ENCODE measurements around the gene TM9SF2.

Gene TM9SF2

DNA sequence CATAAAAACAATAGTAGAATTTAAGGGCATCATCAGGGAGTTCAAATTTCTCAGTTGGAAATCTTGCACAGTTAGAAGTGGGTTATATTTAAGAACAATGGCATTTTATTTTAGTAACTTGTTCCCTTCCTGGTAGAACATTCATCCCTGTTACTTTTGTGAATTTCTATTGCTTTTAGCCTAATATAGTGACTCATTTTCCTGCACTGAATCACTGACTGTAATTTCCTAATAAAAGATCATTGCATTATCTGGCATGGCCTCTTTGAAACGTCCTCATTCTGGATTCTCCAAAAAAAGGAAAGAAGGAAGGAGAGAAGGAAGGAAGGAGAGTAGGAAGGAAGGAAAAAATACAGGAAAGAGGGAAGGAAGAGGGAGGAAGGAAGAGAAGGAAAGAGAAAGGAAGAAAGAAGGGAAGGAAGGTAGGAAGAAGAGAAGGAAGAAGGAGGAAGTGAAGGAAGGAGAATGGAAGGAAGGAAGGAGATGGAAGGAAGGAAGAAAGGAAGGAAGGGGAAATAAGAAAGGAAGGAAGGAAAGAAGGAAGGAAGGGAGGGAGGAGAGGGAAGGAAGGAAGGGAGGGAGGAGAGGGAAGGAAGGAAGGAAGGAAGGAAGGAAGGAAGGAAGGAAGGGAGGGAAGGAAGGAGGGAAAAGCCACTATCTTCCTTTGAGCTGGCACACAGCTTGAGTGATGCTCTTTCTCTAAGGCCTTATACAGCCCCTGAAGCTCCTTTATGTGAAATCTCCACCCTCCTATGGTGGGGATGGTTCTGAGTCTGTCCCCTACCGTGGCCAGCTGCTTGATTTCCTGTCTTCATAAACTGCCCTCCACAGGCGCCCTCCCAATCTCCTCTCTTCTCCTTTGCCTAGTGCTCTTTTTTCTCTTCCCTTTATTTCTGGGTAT, 29.8 kb upstream of the TM9SF2 start:
- Mint-ChIP-seq H3K4me1 (no peaks in the 10 kb centered on the region), H3K27ac (no peak overlapping the region), H3K36me3 (ENCODE audit: low read depth) (no peaks in the 10 kb centered on the region), H3K9me3 (peaks cover 4% of the 10 kb centered on the region), H3K27me3 (ENCODE audit: low read depth) (peaks cover 4% of the 10 kb centered on the region), H3K4me3 (no peak overlapping the region)
- TF ChIP-seq, protein P1, sequence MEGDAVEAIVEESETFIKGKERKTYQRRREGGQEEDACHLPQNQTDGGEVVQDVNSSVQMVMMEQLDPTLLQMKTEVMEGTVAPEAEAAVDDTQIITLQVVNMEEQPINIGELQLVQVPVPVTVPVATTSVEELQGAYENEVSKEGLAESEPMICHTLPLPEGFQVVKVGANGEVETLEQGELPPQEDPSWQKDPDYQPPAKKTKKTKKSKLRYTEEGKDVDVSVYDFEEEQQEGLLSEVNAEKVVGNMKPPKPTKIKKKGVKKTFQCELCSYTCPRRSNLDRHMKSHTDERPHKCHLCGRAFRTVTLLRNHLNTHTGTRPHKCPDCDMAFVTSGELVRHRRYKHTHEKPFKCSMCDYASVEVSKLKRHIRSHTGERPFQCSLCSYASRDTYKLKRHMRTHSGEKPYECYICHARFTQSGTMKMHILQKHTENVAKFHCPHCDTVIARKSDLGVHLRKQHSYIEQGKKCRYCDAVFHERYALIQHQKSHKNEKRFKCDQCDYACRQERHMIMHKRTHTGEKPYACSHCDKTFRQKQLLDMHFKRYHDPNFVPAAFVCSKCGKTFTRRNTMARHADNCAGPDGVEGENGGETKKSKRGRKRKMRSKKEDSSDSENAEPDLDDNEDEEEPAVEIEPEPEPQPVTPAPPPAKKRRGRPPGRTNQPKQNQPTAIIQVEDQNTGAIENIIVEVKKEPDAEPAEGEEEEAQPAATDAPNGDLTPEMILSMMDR (IDR thresholded peaks at IDR 0.05; ENCODE audit: unreplicated experiment in 3 of 3), result no peak

DNA sequence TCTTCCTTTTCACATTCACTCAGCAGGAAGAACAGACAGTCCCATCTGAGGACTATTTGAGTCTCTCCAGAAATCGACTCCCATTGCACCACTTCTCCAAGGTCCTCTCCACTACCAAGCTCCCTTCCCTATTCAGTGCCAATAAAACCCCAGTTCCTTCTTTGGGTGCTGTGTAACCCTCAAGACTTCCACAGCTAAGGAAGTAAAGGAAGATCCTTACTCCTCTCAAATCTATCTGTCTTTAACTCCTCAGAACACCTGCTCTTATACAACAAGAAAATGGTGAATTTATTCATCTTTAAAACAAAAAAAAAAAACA, 29.2 kb upstream of the TM9SF2 start:
- no peaks in the 10 kb centered on the region for H3K36me3 Mint-ChIP-seq (ENCODE audit: low read depth)
- no peaks in the 10 kb centered on the region for H3K4me1 Mint-ChIP-seq
- TF ChIP-seq, protein P1 (IDR thresholded peaks at IDR 0.05; ENCODE audit: unreplicated experiment in 3 of 3), result no peak

DNA sequence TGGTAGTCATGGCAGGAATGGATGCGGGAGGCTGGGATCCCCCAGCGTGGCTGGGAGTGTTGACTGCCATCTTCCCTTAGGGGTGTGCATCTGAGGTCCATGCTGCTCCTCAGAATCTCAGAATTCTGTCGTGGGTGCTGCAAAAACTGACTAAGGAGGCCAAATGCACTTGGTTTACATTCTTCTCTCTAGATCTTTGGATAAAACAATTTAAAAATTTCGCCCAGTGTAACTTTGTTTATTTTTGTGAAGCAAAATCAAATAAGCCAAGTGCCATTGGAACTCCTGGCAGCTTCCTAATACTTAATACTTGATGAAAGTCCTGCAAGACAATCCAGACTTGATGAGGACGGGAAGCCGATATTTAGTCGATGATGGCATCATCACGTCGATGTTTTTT, 27.8 kb upstream of the TM9SF2 start:
- Mint-ChIP-seq H3K36me3 (ENCODE audit: low read depth) (no peaks in the 10 kb centered on the region), H3K4me3 (no peak overlapping the region), H3K9me3 (peaks cover 4% of the 10 kb centered on the region), H3K4me1 (no peaks in the 10 kb centered on the region), H3K27ac (no peak overlapping the region), H3K27me3 (ENCODE audit: low read depth) (peaks cover 4% of the 10 kb centered on the region)
- TF ChIP-seq, protein P1 (IDR thresholded peaks at IDR 0.05; ENCODE audit: unreplicated experiment in 3 of 3), result no peak

More for the DNA sequence above, 29.2 kb upstream of the TM9SF2 start:
- H3K27me3 Mint-ChIP-seq (ENCODE audit: low read depth), result peaks cover 4% of the 10 kb centered on the region
- no peak overlapping the region for H3K4me3 Mint-ChIP-seq
- H3K9me3 Mint-ChIP-seq, result peaks cover 4% of the 10 kb centered on the region
- no peak overlapping the region for H3K27ac Mint-ChIP-seq

GRCh38 chr13:99476648-99477047, 24.6 kb upstream of the TM9SF2 start:
- Mint-ChIP-seq H3K27ac (peak overlapping the region in 2 of 3 experiments; percentile 40 to 59), H3K9me3 (no peaks in the 10 kb centered on the region), H3K4me3 (no peak overlapping the region), H3K36me3 (ENCODE audit: low read depth) (no peaks in the 10 kb centered on the region), H3K4me1 (no peaks in the 10 kb centered on the region), H3K27me3 (ENCODE audit: low read depth) (peaks cover 4% of the 10 kb centered on the region)
- TF ChIP-seq, protein P1 (IDR thresholded peaks at IDR 0.05; ENCODE audit: unreplicated experiment in 3 of 3), result no peak

DNA sequence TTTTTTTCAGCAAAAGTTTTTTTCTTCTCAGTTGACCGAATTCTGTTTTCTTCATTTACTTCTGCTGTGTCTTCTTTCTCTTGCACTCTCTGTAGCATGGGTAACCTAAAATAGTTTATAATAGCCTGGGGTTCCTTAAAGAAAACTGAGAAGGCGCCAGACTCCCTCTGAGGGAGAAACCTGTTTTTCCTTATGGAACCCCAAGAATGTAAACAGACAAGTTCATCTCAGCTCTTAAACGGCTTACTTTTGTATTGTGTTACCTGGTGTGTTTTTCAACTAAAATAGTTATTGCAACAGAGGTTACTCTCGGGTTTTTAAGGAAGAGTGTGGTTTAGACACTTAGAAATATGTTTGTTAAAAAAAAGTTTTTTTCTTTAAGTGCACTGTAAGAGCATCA, 23.8 kb upstream of the TM9SF2 start:
- TF ChIP-seq, protein P1 (IDR thresholded peaks at IDR 0.05; ENCODE audit: unreplicated experiment in 3 of 3), result no peak
- Mint-ChIP-seq H3K9me3 (no peaks in the 10 kb centered on the region), H3K27me3 (ENCODE audit: low read depth) (peaks cover 4% of the 10 kb centered on the region), H3K36me3 (ENCODE audit: low read depth) (no peaks in the 10 kb centered on the region), H3K4me3 (no peak overlapping the region), H3K27ac (no peak overlapping the region), H3K4me1 (no peaks in the 10 kb centered on the region)

DNA sequence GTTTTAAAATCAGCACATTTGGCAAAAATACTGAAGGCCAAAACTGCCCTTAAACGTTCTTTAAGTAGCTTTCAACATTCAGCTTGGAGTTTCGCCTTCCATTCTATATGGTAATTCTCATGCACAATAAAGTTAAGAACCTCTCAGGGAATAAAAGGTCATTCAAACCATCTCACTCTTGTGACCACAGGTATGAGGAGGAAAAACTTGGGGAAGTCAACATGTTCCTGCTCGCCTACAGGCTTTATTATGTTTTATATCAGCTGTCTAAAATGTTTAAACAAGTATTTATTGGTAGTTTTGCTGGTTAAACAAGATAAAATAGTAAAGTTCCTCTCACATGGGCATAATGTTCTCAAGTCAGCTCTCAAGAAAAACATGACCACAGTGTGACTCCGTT, 19.9 kb upstream of the TM9SF2 start:
- no peaks in the 10 kb centered on the region for H3K4me1 Mint-ChIP-seq
- no peak overlapping the region for H3K27ac Mint-ChIP-seq
- H3K9me3 Mint-ChIP-seq, result peaks cover 2% of the 10 kb centered on the region
- TF ChIP-seq, protein P1 (IDR thresholded peaks at IDR 0.05; ENCODE audit: unreplicated experiment in 3 of 3), result no peak
- H3K27me3 Mint-ChIP-seq (ENCODE audit: low read depth), result peaks cover 4% of the 10 kb centered on the region
- H3K36me3 Mint-ChIP-seq (ENCODE audit: low read depth), result no peaks in the 10 kb centered on the region
- H3K4me3 Mint-ChIP-seq, result no peak overlapping the region
